ENCODE measurements around the gene SPINK2.

The SPINK2 gene

DNA sequence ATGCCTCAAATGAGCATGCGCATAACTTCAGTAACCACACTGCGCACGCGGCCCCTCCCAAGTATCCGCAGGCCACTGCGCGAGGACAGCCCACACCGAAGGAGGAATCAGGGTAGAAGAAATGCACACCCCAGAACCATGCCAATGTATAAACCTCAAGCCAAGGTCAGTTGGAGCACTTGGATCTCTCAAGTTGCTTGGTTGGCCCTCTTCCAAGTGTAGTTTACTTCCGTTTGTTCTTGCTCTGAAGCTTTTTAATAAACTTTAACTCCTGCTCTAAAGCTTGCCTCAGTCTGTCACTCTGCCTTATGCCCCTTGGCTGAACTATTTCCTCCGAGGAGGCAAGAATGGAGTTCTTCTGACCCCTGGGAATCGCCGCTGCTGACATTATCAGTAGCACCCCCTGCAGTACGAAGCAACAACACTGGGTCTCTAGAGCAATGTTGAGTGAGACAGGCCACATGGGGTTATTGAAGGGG is 22.0 kb upstream of the SPINK2 start:
- no peaks in the 10 kb centered on the region for H3K36me3 ChIP-seq (ENCODE audit: control insufficient read depth, insufficient read depth, low read length)
- no peak overlapping the region for H3K4me3 ChIP-seq (replicated peaks; ENCODE audit: low read depth, low read length)
- DNase-seq (ENCODE audit: extremely low read depth, insufficient read length), result no peak
- no peaks in the 10 kb centered on the region for H3K27me3 ChIP-seq (replicated peaks; ENCODE audit: control insufficient read depth, insufficient read depth, low read length)
- TF ChIP-seq, protein P1, sequence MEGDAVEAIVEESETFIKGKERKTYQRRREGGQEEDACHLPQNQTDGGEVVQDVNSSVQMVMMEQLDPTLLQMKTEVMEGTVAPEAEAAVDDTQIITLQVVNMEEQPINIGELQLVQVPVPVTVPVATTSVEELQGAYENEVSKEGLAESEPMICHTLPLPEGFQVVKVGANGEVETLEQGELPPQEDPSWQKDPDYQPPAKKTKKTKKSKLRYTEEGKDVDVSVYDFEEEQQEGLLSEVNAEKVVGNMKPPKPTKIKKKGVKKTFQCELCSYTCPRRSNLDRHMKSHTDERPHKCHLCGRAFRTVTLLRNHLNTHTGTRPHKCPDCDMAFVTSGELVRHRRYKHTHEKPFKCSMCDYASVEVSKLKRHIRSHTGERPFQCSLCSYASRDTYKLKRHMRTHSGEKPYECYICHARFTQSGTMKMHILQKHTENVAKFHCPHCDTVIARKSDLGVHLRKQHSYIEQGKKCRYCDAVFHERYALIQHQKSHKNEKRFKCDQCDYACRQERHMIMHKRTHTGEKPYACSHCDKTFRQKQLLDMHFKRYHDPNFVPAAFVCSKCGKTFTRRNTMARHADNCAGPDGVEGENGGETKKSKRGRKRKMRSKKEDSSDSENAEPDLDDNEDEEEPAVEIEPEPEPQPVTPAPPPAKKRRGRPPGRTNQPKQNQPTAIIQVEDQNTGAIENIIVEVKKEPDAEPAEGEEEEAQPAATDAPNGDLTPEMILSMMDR (IDR thresholded peaks at IDR 0.05; ENCODE audit: insufficient read depth, low read length, poor library complexity, severe bottlenecking), result no peak

- no peaks in the 10 kb centered on the region for H3K36me3 ChIP-seq (ENCODE audit: control insufficient read depth, insufficient read depth, low read length)
- H3K4me3 ChIP-seq (replicated peaks; ENCODE audit: low read depth, low read length), result no peak overlapping the region
- H3K27me3 ChIP-seq (replicated peaks; ENCODE audit: control insufficient read depth, insufficient read depth, low read length), result no peaks in the 10 kb centered on the region
- DNase-seq (ENCODE audit: extremely low read depth, insufficient read length), result no peak
- TF ChIP-seq, protein P1 (IDR thresholded peaks at IDR 0.05; ENCODE audit: insufficient read depth, low read length, poor library complexity, severe bottlenecking), result no peak
Measured at GRCh38 chr4:56840559-56840958, 19.1 kb upstream of the SPINK2 start.

DNA sequence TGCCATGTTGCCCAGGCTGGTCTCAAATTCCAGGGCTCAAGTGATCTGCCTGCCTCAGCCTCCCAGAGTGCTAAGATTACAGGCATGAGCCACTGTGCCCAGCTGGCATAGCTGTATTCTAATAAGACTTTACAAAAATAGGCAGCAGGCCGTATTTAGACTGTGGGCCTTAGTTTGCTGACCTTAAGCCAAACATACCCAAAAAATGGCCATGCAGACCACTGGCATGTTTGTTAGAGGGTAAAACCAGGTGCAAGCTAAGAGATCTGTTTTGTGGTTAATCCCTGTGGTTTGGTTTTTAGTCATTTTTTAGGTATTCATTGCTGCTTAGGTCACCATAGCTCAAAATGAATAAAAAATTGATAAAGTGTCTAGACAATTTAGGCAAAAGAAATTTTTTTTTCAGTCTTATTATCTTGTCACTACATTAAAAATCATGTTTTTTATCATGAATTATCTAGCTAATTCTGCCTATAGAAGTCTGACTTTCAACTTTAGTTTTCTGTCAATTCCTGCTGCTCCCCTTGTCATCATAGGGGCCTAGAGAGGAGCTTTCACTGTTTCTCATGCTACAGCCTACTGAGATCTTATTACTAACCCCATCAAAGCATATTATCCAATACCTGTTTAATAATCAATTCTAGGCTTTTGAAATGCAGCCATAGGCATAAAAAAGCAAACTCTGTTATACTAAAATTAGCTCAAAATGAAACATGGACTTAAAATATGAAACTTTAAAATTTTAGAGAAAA is 7.5 kb upstream of the SPINK2 start:
- TF ChIP-seq, protein P1 (IDR thresholded peaks at IDR 0.05; ENCODE audit: insufficient read depth, low read length, poor library complexity, severe bottlenecking), result no peak
- Histone ChIP-seq H3K27me3 (replicated peaks; ENCODE audit: control insufficient read depth, insufficient read depth, low read length) (no peaks in the 10 kb centered on the region), H3K36me3 (ENCODE audit: control insufficient read depth, insufficient read depth, low read length) (no peaks in the 10 kb centered on the region), H3K4me3 (replicated peaks; ENCODE audit: low read depth, low read length) (no peak overlapping the region)
- DNase-seq (ENCODE audit: extremely low read depth, insufficient read length), result peak; percentile 36

DNA sequence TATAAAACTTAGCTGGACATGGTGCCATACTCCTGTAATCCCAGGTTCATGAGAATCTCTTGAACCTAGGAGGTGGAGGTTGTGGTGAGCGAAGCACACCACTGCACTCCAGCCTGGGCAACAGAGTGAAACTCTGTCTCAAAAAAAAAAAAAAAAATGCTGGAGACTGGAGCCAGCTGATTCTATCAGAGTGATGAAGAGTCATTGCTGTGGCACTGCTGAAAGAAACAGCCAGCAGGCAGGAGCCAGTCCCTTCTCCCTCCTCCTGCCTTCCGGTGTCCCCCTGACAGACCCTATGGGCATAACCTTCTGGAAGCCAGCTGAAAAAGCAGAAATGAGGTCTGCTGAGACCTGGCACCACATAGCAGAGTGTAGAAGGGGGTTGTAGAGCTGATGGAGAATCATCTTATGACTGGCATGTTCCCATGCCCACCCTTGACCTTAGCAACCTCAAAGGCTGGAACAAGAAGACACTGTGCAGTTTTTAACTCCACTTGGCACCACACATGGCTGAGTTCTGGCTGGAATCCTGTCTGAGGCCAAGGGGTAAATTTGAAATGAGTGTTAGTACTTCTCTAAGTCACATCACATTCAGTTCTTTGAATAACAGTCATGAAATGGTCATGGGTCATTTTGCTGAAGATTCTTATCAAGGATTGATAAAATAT is 2.6 kb upstream of the SPINK2 start:
- peaks cover 2% of the 10 kb centered on the region; the same call in 1 of the 2 replicates for H3K27me3 ChIP-seq (replicated peaks; ENCODE audit: control insufficient read depth, insufficient read depth, low read length)
- DNase-seq (ENCODE audit: extremely low read depth, insufficient read length), result no peak
- no peak overlapping the region for H3K4me3 ChIP-seq (replicated peaks; ENCODE audit: low read depth, low read length)

GRCh38 chr4:56818797-56819196 is 2.7 kb downstream of the SPINK2 start:
- H3K4me3 ChIP-seq (replicated peaks; ENCODE audit: low read depth, low read length), result no peak overlapping the region
- TF ChIP-seq, protein P1 (IDR thresholded peaks at IDR 0.05; ENCODE audit: insufficient read depth, low read length, poor library complexity, severe bottlenecking), result no peak
- H3K27me3 ChIP-seq (replicated peaks; ENCODE audit: control insufficient read depth, insufficient read depth, low read length), result peaks cover 2% of the 10 kb centered on the region; the same call in 1 of the 2 replicates
- H3K36me3 ChIP-seq (ENCODE audit: control insufficient read depth, insufficient read depth, low read length), result no peaks in the 10 kb centered on the region
- no peak for DNase-seq (ENCODE audit: extremely low read depth, insufficient read length)

More for the DNA sequence above, 2.6 kb upstream of the SPINK2 start:
- H3K36me3 ChIP-seq (ENCODE audit: control insufficient read depth, insufficient read depth, low read length), result no peaks in the 10 kb centered on the region
- TF ChIP-seq, protein P1 (IDR thresholded peaks at IDR 0.05; ENCODE audit: insufficient read depth, low read length, poor library complexity, severe bottlenecking), result no peak
